HEK293T (cell line): ENCODE data around the gene LRPAP1.

Source experiments
- BHLHE40 ChIP-seq: fragments of 450-650 bp; IDR thresholded peaks from 2 replicates; pipeline ENCODE4 v1.6.1; 2016; ENCODE audit warnings: mild to moderate bottlenecking, moderate library complexity, borderline replicate concordance
- ELF4 ChIP-seq: fragments of 450-650 bp; IDR thresholded peaks from 2 replicates; pipeline ENCODE4 v1.6.1; 2017; ENCODE audit warnings: antibody characterized with exemption
- FOXA1 ChIP-seq: fragments of 450-650 bp; IDR thresholded peaks from 2 replicates; pipeline ENCODE4 v1.6.1; 2016; ENCODE audit warnings: mild to moderate bottlenecking
- FOXK2 ChIP-seq: fragments of 450-650 bp; IDR thresholded peaks from 2 replicates; pipeline ENCODE4 v1.6.1; 2016; ENCODE audit warnings: mild to moderate bottlenecking
- FOXM1 ChIP-seq: fragments of 450-650 bp; IDR thresholded peaks from 2 replicates; pipeline ENCODE4 v1.6.1; 2017; ENCODE audit warnings: mild to moderate bottlenecking, borderline replicate concordance
- HDGF ChIP-seq: fragments of 450-650 bp; IDR thresholded peaks from 2 replicates; pipeline ENCODE4 v1.6.1; 2017; ENCODE audit warnings: antibody characterized with exemption, borderline replicate concordance
- SUZ12 ChIP-seq: fragments of 450-650 bp; IDR thresholded peaks from 2 replicates; pipeline ENCODE4 v1.6.1; 2016; ENCODE audit warnings: mild to moderate bottlenecking
- ZNF384 ChIP-seq: fragments of 450-650 bp; IDR thresholded peaks from 2 replicates; pipeline ENCODE4 v1.6.1; 2016

GRCh38 chr4:3510481-3510880 lies 21.7 kb downstream of the LRPAP1 start:
- TF ChIP-seq HDGF (no peak), FOXA1 (no peak), FOXK2 (no peak), ZNF384 (no peak), ELF4 (no peak), SUZ12 (no peak), BHLHE40 (no peak), FOXM1 (no peak)
